Rectal smooth muscle tissue (tissue), 1 donor: ENCODE results near the gene SYT7.

Source experiments
- H3K27ac ChIP-seq: one replicate; pipeline ENCODE4 v1.7.0; 2013; ENCODE audit warnings: low read depth, low read length, inconsistent platforms
- H3K27me3 ChIP-seq: one replicate; pipeline ENCODE4 v1.7.0; 2013; ENCODE audit warnings: low read length; ENCODE audit not compliant: control insufficient read depth, insufficient read depth
- H3K36me3 ChIP-seq: one replicate; pipeline ENCODE4 v1.7.0; 2013; ENCODE audit warnings: low read length; ENCODE audit not compliant: control insufficient read depth, insufficient read depth
- H3K4me1 ChIP-seq: one replicate; pipeline ENCODE4 v1.7.0; 2013; ENCODE audit warnings: low read length; ENCODE audit not compliant: control insufficient read depth, insufficient read depth
- H3K4me3 ChIP-seq: one replicate; pipeline ENCODE4 v1.7.0; 2013; ENCODE audit warnings: low read length
- H3K9ac ChIP-seq: one replicate; pipeline ENCODE4 v1.7.0; 2013; ENCODE audit warnings: low read length

SYT7 gene

GRCh38 chr11:61581030-61581928 is at the start of gene SYT7:
Gene SYT7 (minus strand): TSS chr11:61581076. CDS start chr11:61580820, 256 bp downstream.
- Histone ChIP-seq H3K9ac (no peak within 1 kb of the TSS), H3K27ac (no peak within 1 kb of the TSS), H3K4me1 (no peaks in the 10 kb centered on the region), H3K36me3 (no peaks in the 10 kb centered on the region), H3K27me3 (peaks cover 14% of the 10 kb centered on the region), H3K4me3 (peak within 1 kb of the TSS; percentile 70)

DNA sequence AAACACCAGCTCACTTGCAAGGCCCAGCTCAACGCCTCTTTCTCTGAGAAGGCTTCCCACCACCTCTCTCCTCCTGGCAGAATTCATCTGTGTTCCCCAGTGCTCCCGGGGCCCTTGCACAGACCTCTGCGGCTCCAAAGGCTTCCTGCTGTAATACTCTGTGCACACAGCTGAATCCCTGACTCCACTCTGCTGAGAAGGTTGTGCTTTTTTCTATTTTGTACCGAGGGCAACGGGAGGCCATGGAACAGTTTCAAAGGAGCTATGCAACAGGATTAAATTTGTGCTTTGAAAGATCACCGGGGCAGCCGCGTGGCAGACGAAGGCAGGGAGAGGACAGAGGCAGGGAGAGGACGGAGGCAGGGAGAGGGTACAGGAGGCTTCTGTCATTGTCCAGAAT is 49.2 kb upstream of the SYT7 start:
- no peaks in the 10 kb centered on the region for H3K27me3 ChIP-seq
- H3K9ac ChIP-seq, result no peak overlapping the region
- H3K27ac ChIP-seq, result no peak overlapping the region
- H3K4me1 ChIP-seq, result no peaks in the 10 kb centered on the region
- no peaks in the 10 kb centered on the region for H3K36me3 ChIP-seq
- H3K4me3 ChIP-seq, result no peak overlapping the region

DNA sequence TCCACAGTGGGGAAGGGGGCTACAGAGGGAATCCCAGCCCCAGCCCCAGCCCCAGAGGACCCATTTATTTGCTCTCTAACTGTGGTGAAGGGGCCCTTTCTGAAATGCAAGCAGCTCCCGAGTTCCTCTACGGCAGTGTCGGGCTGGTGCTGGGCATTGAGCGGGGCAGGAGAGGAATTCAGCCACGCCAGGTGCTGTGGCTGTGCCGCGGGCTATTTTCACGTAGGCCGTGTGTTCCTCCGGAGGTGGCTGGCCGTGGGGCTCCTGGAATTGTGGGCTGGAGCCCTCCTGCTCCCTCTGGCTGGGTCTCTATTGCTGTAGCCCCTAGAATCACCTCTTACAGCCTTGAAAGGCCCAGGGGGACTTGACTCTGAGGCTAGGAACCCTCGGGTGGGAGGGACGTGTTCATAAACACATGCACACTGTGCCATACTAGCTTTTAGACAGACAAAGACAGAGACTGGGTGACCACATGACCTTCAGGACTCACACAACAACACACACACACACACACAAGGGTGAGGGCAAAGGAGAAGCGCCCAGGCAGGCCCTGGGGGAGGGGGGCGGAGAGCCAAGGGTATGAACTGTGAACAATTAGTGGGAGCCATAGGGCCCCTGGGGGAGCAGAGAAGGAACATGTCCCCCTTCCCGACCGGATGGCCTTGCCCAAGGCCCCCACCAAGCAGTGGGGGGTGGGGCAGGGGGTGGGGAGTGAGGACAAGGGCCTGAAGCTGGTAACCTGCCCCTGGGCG is 48.4 kb upstream of the SYT7 start:
- Histone ChIP-seq H3K27ac (no peak overlapping the region), H3K4me3 (no peak overlapping the region), H3K4me1 (no peaks in the 10 kb centered on the region), H3K9ac (no peak overlapping the region), H3K36me3 (no peaks in the 10 kb centered on the region), H3K27me3 (no peaks in the 10 kb centered on the region)

DNA sequence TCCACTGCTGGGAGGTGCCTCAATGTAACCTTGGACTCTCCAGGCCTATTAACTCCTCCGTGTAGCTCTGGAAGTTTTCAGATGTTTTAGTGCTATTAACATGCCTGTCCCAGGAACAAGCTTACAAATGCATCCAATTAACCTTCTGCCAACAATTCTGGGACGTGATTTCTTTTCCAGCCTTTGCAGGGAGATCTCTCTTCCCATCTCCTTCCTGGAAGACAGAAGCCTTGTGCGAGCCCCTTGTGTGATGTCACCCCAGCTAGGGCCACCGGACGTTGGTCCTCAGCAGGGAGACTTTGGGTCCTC is 47.7 kb upstream of the SYT7 start:
- no peaks in the 10 kb centered on the region for H3K27me3 ChIP-seq
- no peak overlapping the region for H3K9ac ChIP-seq
- H3K36me3 ChIP-seq, result no peaks in the 10 kb centered on the region
- H3K4me1 ChIP-seq, result no peaks in the 10 kb centered on the region
- no peak overlapping the region for H3K4me3 ChIP-seq
- H3K27ac ChIP-seq, result no peak overlapping the region

GRCh38 chr11:61627850-61628661 is 47.2 kb upstream of the SYT7 start:
- H3K9ac ChIP-seq, result no peak overlapping the region

GRCh38 chr11:61626580-61627380 is 45.9 kb upstream of the SYT7 start:
- H3K36me3 ChIP-seq, result no peaks in the 10 kb centered on the region
- H3K4me1 ChIP-seq, result no peaks in the 10 kb centered on the region
- H3K27ac ChIP-seq, result no peak overlapping the region
- no peaks in the 10 kb centered on the region for H3K27me3 ChIP-seq
- no peak overlapping the region for H3K4me3 ChIP-seq
- H3K9ac ChIP-seq, result no peak overlapping the region

More at GRCh38 chr11:61627850-61628661, 47.2 kb upstream of the SYT7 start:
- Histone ChIP-seq H3K4me3 (no peak overlapping the region), H3K36me3 (no peaks in the 10 kb centered on the region), H3K27ac (no peak overlapping the region), H3K27me3 (no peaks in the 10 kb centered on the region), H3K4me1 (no peaks in the 10 kb centered on the region)

DNA sequence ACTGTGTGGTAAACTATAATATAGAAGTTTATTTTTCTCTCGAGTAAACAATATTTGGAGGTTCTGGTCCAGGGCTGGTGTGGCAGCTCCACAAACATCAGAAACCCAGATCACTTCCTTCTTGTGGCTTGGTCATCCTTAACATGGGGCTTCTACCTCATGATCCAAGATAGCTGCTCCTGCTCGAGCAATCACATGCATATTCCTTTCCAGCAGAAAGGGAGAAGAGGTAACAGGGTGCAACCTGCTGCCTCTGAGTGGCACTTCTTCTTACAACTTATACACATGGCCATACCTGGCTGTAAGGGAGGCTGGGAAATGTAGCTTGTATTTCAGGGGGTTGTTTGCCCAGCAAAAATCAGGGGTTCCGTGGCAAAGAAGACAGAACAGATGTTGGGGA is 44.6 kb upstream of the SYT7 start:
- no peak overlapping the region for H3K27ac ChIP-seq
- no peaks in the 10 kb centered on the region for H3K4me1 ChIP-seq
- H3K27me3 ChIP-seq, result no peaks in the 10 kb centered on the region
- no peak overlapping the region for H3K4me3 ChIP-seq
- H3K36me3 ChIP-seq, result no peaks in the 10 kb centered on the region
- no peak overlapping the region for H3K9ac ChIP-seq

DNA sequence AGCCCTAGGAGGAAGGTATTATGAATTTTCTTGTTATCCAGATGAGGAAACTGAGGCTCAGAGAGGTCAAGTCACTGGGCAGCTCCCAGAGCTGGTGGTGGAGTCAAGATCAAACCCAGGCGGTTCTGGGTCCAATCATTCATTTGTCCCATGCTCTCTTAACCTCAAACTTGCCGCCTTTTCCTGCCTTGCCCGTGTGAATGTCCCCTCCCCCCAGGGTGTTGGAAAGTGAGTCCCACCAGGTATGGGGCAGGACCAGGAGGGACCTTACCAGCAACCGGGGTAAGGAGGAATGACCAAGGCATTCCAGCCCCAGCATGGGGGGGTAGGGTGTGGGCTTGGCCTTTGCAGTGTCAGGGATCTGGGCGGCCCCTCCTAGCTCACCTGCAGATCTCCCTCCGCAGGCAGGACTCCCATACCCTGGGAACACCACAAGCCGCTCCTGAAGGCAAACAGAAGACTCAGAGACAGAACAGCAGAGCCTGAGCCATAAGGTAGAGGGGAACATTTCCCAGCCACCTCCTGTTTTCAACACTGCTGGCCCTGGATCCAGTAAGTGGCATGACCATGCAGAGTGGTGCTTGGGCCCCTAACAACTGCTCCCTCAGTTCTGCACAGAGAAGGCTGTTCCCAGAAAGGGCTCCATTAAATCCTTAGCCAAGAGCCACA is 41.2 kb upstream of the SYT7 start:
- no peak overlapping the region for H3K27ac ChIP-seq
- no peak overlapping the region for H3K4me3 ChIP-seq
- no peak overlapping the region for H3K9ac ChIP-seq
- H3K27me3 ChIP-seq, result no peaks in the 10 kb centered on the region
- no peaks in the 10 kb centered on the region for H3K4me1 ChIP-seq
- no peaks in the 10 kb centered on the region for H3K36me3 ChIP-seq

DNA sequence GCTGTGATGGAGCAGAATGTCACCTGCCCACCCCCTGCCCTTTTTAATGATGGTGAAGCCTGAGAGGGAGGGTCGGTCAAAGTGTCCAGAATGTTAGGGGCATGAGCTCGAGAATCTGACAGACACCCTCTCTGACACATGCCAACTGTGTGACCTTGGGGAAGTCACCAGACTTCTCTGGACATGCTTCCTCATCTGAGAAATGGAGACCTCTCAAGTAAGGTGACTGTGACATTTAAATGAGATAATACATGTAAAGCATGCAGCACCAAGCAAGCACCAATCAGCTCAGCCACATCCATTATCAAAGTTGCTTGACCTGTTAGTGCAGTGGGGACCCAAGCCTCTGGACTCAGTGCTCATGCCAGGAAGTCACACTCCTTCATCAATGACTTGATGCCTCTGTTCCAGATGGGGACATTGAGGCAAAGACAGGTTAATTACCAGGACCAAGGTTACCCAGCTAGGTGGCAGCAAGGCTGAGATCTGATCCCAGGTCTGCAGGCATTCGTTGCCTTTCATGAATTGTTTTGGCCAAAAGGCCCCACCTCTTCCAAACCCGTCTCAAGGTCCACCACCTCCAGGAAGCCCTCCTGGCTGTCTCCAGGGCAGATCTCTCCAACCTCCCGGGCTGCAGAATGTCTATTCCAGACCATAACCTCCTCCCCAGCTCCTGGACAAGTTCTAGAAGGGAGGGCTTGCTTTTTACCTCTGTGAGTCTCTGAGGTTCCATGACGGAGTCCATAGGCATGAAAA is 38.8 kb upstream of the SYT7 start:
- no peaks in the 10 kb centered on the region for H3K36me3 ChIP-seq

GRCh38 chr11:61618978-61619377 is 38.1 kb upstream of the SYT7 start:
- Histone ChIP-seq H3K4me1 (no peaks in the 10 kb centered on the region), H3K36me3 (no peaks in the 10 kb centered on the region), H3K4me3 (no peak overlapping the region), H3K27me3 (no peaks in the 10 kb centered on the region), H3K27ac (no peak overlapping the region), H3K9ac (no peak overlapping the region)

More for the DNA sequence above, 38.8 kb upstream of the SYT7 start:
- Histone ChIP-seq H3K4me1 (no peaks in the 10 kb centered on the region), H3K4me3 (no peak overlapping the region), H3K27me3 (no peaks in the 10 kb centered on the region), H3K27ac (no peak overlapping the region), H3K9ac (no peak overlapping the region)

GRCh38 chr11:61617515-61617914 is 36.6 kb upstream of the SYT7 start:
- no peak overlapping the region for H3K4me3 ChIP-seq
- H3K27me3 ChIP-seq, result no peaks in the 10 kb centered on the region
- H3K4me1 ChIP-seq, result no peaks in the 10 kb centered on the region
- H3K27ac ChIP-seq, result no peak overlapping the region
- no peak overlapping the region for H3K9ac ChIP-seq
- H3K36me3 ChIP-seq, result no peaks in the 10 kb centered on the region
